Esophagus squamous epithelium (tissue), 4 donors: ENCODE data around the gene HNRNPAB.

Source experiments
- CTCF ChIP-seq, 6 experiments: fragments of 450-650 bp in 4 of 6; fragments of 200-600 bp in 2 of 6; sonication (generic) in 2 of 6; IDR thresholded peaks; one replicate each; pipeline ENCODE4 v1.5.1; 2016 to 2019; ENCODE audit warnings: antibody characterized with exemption in 6 of 6, mild to moderate bottlenecking in 4 of 6, moderate library complexity in 4 of 6
- POLR2A ChIP-seq, 4 donors: fragments of 450-650 bp; IDR thresholded peaks; one replicate each; pipeline ENCODE4 v1.6.1; 2017; ENCODE audit warnings: antibody characterized with exemption in 4 of 4, mild to moderate bottlenecking in 4 of 4, moderate library complexity in 3 of 4

DNA sequence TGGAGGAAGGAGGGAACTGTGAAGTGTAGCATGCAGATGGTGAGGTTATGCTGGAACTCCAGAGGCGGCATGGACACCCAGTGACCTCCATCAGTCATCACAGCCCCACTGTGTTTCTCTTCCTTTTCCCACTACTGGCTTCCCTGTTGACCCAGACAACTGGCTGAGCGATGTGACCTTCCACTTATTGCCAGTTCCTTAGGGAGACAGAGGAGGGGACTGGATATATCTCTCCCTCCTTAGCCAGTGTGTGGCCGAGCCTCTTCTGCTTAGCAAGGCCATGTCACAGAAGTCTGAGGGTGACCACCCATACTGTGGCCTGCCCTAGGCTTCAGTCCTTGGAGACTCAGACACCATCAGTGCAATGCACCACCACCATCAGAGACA, 31.2 kb downstream of the HNRNPAB start:
- TF ChIP-seq CTCF (IDR thresholded peaks at IDR 0.05) = no peak
- TF ChIP-seq POLR2A (IDR thresholded peaks at IDR 0.05) = no peak
